DOHH2 (cell line): ENCODE data around the gene GLCCI1.

ENCODE experiments used
- H3F3A ChIP-seq: fragments of 200-600 bp; sonication (generic), shearing (Covaris generic); 2 replicates; pipeline ENCODE4 v1.6.0; 2016; ENCODE audit warnings: antibody characterized with exemption, mild to moderate bottlenecking; ENCODE audit not compliant: control insufficient read depth, insufficient read depth
- H3K27ac ChIP-seq: fragments of 200-600 bp; sonication (generic); 2 replicates; pipeline ENCODE4 v1.5.1; 2014; ENCODE audit warnings: low read depth, mild to moderate bottlenecking, low read length, moderate library complexity
- H3K27me3 ChIP-seq: fragments of 200-600 bp; sonication (generic); 2 replicates; pipeline ENCODE4 v1.6.1; 2014; ENCODE audit warnings: mild to moderate bottlenecking, low read length, mixed read lengths; ENCODE audit not compliant: control insufficient read depth
- H3K36me3 ChIP-seq: fragments of 200-600 bp; sonication (generic); 2 replicates; pipeline ENCODE4 v1.6.1; 2014; ENCODE audit warnings: mild to moderate bottlenecking, low read length, moderate library complexity, mixed read lengths; ENCODE audit not compliant: control insufficient read depth
- H3K4me1 ChIP-seq: fragments of 200-600 bp; sonication (generic); 2 replicates; pipeline ENCODE4 v1.6.1; 2014; ENCODE audit warnings: mild to moderate bottlenecking, low read length, mixed read lengths; ENCODE audit not compliant: control insufficient read depth
- H3K4me2 ChIP-seq: fragments of 200-600 bp; sonication (generic); 2 replicates; pipeline ENCODE4 v1.6.0; 2014; ENCODE audit warnings: mild to moderate bottlenecking, low read length, moderate library complexity
- H3K4me3 ChIP-seq: fragments of 200-600 bp; sonication (generic); 2 replicates; pipeline ENCODE4 v1.5.1; 2014; ENCODE audit warnings: mild to moderate bottlenecking, low read length, mixed read lengths
- H3K79me2 ChIP-seq: fragments of 200-600 bp; sonication (generic); 2 replicates; pipeline ENCODE4 v1.6.1; 2014; ENCODE audit warnings: mild to moderate bottlenecking, low read length, mixed read lengths; ENCODE audit not compliant: control insufficient read depth
- H3K9me2 ChIP-seq: fragments of 200-600 bp; sonication (generic); replicated peaks from 2 replicates; pipeline ENCODE4 v1.6.1; 2014; ENCODE audit warnings: mild to moderate bottlenecking, low read length, mixed read lengths; ENCODE audit not compliant: control insufficient read depth
- H3K9me3 ChIP-seq: fragments of 200-600 bp; sonication (generic); 2 replicates; pipeline ENCODE4 v1.6.1; 2014; ENCODE audit warnings: antibody characterized with exemption, low read length, mixed read lengths; ENCODE audit not compliant: control insufficient read depth, insufficient read depth
- H4K20me1 ChIP-seq: fragments of 200-600 bp; sonication (generic); 2 replicates; pipeline ENCODE4 v1.6.0; 2014; ENCODE audit warnings: low read depth, mild to moderate bottlenecking, antibody characterized with exemption, low read length, moderate library complexity; ENCODE audit not compliant: control insufficient read depth, insufficient read depth
- CTCF ChIP-seq: fragments of 200-600 bp; sonication (generic); IDR thresholded peaks from one replicate; pipeline ENCODE4 v1.5.1; 2014; ENCODE audit warnings: antibody characterized with exemption, mild to moderate bottlenecking, low read depth, low read length; ENCODE audit not compliant: poor library complexity, severe bottlenecking
- EZH2phosphoT487 ChIP-seq: fragments of 200-600 bp; sonication (generic); IDR thresholded peaks from 2 replicates; pipeline ENCODE4 v1.6.1; 2017; ENCODE audit warnings: borderline replicate concordance, mild to moderate bottlenecking, antibody characterized with exemption, low read length, moderate library complexity, mixed read lengths

Gene GLCCI1

GRCh38 chr7:8115547-8116402, 147.2 kb downstream of the GLCCI1 start:
- H3K36me3 ChIP-seq, result 0 out of 2 replicates have a peak, but pooled peaks cover 4% of the 10 kb centered on the region
- H3K9me3 ChIP-seq, result peaks cover 4% of the 10 kb centered on the region; the same call in 1 of the 2 replicates
- H3K4me3 ChIP-seq, result peak overlapping the region; percentile 40
- no peaks in the 10 kb centered on the region for H3K27me3 ChIP-seq
- no peaks in the 10 kb centered on the region for H3K9me2 ChIP-seq
- peaks cover 30% of the 10 kb centered on the region for H3K4me1 ChIP-seq
- peak overlapping the region; percentile 52 for H3K4me2 ChIP-seq
- no peaks in the 10 kb centered on the region for H4K20me1 ChIP-seq
- no peaks in the 10 kb centered on the region for H3K79me2 ChIP-seq
- peaks cover 3% of the 10 kb centered on the region; the same call in 1 of the 2 replicates for H3F3A ChIP-seq
- no peak for TF ChIP-seq CTCF
- no peak for TF ChIP-seq EZH2phosphoT487
- H3K27ac ChIP-seq, result peak overlapping the region; percentile 64

GRCh38 chr7:8117195-8117594, 148.6 kb downstream of the GLCCI1 start:
- H3K79me2 ChIP-seq, result no peaks in the 10 kb centered on the region
- H3K9me3 ChIP-seq, result peaks cover 4% of the 10 kb centered on the region; the same call in 1 of the 2 replicates
- H3K36me3 ChIP-seq, result 0 out of 2 replicates have a peak, but pooled peaks cover 4% of the 10 kb centered on the region
- H3K9me2 ChIP-seq, result no peaks in the 10 kb centered on the region
- TF ChIP-seq EZH2phosphoT487 (no peak), CTCF (no peak)
- no peak overlapping the region for H3K4me2 ChIP-seq
- H3K27me3 ChIP-seq, result no peaks in the 10 kb centered on the region
- peaks cover 42% of the 10 kb centered on the region for H3K4me1 ChIP-seq
- H4K20me1 ChIP-seq, result no peaks in the 10 kb centered on the region
- no peak overlapping the region for H3K4me3 ChIP-seq
- H3K27ac ChIP-seq, result no peak overlapping the region
- peaks cover 3% of the 10 kb centered on the region; the same call in 1 of the 2 replicates for H3F3A ChIP-seq

- no peak overlapping the region for H3K4me2 ChIP-seq
- TF ChIP-seq EZH2phosphoT487 (no peak), CTCF (no peak)
- H3K36me3 ChIP-seq, result 0 out of 2 replicates have a peak, but pooled peaks cover 4% of the 10 kb centered on the region
- no peak overlapping the region for H3K27ac ChIP-seq
- H3K79me2 ChIP-seq, result no peaks in the 10 kb centered on the region
- peaks cover 35% of the 10 kb centered on the region for H3K4me1 ChIP-seq
- peaks cover 4% of the 10 kb centered on the region; the same call in 1 of the 2 replicates for H3K9me3 ChIP-seq
- H4K20me1 ChIP-seq, result no peaks in the 10 kb centered on the region
- H3F3A ChIP-seq, result peaks cover 3% of the 10 kb centered on the region; the same call in 1 of the 2 replicates
- H3K27me3 ChIP-seq, result no peaks in the 10 kb centered on the region
- H3K4me3 ChIP-seq, result no peak overlapping the region
- H3K9me2 ChIP-seq, result no peaks in the 10 kb centered on the region
Measured at GRCh38 chr7:8119262-8119661, 150.7 kb downstream of the GLCCI1 start.
